SK-N-SH treated with all-trans-retinoic acid at 6 μM for 48 hours (cell line): ENCODE measurements around the gene MYO18A.

Experiments
- ATAC-seq: fragments of 200-7000 bp; cut with Tn5 transposase; 3 replicates; pipeline ENCODE4 v1.9.1; 2020; ENCODE audit warnings: mild to moderate bottlenecking, moderate library complexity
- ARNTL ChIP-seq: fragments of 450-650 bp; formaldehyde crosslinking; IDR thresholded peaks from 2 replicates; pipeline ENCODE4 v1.5.0; 2020; ENCODE audit warnings: low read depth, mild to moderate bottlenecking, moderate library complexity, borderline replicate concordance
- BACH2 ChIP-seq: fragments of 250-450 bp; sonication (Bioruptor Pico); IDR thresholded peaks from 2 replicates; pipeline ENCODE4 v1.9.0; 2021; ENCODE audit warnings: mild to moderate bottlenecking, borderline replicate concordance
- CREB5 ChIP-seq: fragments of 250-450 bp; sonication (Bioruptor Pico); IDR thresholded peaks from 2 replicates; pipeline ENCODE4 v1.5.1; 2020; ENCODE audit warnings: low read depth, mild to moderate bottlenecking, moderate library complexity
- CSDC2 ChIP-seq: fragments of 250-450 bp; sonication (Bioruptor Pico); IDR thresholded peaks from 2 replicates; pipeline ENCODE4 v1.5.0; 2020; ENCODE audit warnings: mild to moderate bottlenecking, moderate library complexity
- ESRRG ChIP-seq: fragments of 250-450 bp; sonication (Bioruptor Pico); IDR thresholded peaks from 2 replicates; pipeline ENCODE4 v1.6.1; 2021; ENCODE audit warnings: mild to moderate bottlenecking
- GLIS3 ChIP-seq: fragments of 250-450 bp; sonication (Bioruptor Pico); IDR thresholded peaks from 2 replicates; pipeline ENCODE4 v1.5.0; 2020; ENCODE audit warnings: mild to moderate bottlenecking, moderate library complexity
- ISL1 ChIP-seq: fragments of 250-450 bp; sonication (Bioruptor Pico); IDR thresholded peaks from 2 replicates; pipeline ENCODE4 v2.1.2; 2022; ENCODE audit warnings: mild to moderate bottlenecking, moderate library complexity
- OSR1 ChIP-seq: fragments of 250-450 bp; sonication (Bioruptor Pico); IDR thresholded peaks from 2 replicates; pipeline ENCODE4 v1.8.0; 2022; ENCODE audit warnings: moderate library complexity, mild to moderate bottlenecking, inconsistent platforms
- PATZ1 ChIP-seq: fragments of 250-450 bp; sonication (Bioruptor Pico); IDR thresholded peaks from 2 replicates; pipeline ENCODE4 v1.8.0; 2020; ENCODE audit warnings: mild to moderate bottlenecking, moderate library complexity, borderline replicate concordance
- POU6F1 ChIP-seq: fragments of 250-450 bp; sonication (Bioruptor Pico); IDR thresholded peaks from 2 replicates; pipeline ENCODE4 v1.8.0; 2021; ENCODE audit warnings: low read depth, mild to moderate bottlenecking, moderate library complexity, borderline replicate concordance
- PPARA ChIP-seq: fragments of 250-450 bp; sonication (Bioruptor Pico); IDR thresholded peaks from 2 replicates; pipeline ENCODE4 v1.5.0; 2020; ENCODE audit warnings: mild to moderate bottlenecking, borderline replicate concordance
- RARB ChIP-seq: fragments of 250-450 bp; sonication (Bioruptor Pico); IDR thresholded peaks from 2 replicates; pipeline ENCODE4 v1.8.0; 2021; ENCODE audit warnings: mild to moderate bottlenecking, moderate library complexity
- SNAI2 ChIP-seq: fragments of 250-450 bp; sonication (Bioruptor Pico); IDR thresholded peaks from 2 replicates; pipeline ENCODE4 v1.5.0; 2020; ENCODE audit warnings: mild to moderate bottlenecking, moderate library complexity
- TCF4 ChIP-seq: fragments of 250-450 bp; sonication (Bioruptor Pico); IDR thresholded peaks from 2 replicates; pipeline ENCODE4 v1.8.0; 2021; ENCODE audit warnings: mild to moderate bottlenecking, moderate library complexity, borderline replicate concordance
- TSHZ2 ChIP-seq: fragments of 250-450 bp; sonication (Bioruptor Pico); IDR thresholded peaks from 2 replicates; pipeline ENCODE4 v1.5.0; 2020; ENCODE audit warnings: mild to moderate bottlenecking, moderate library complexity
- ZC3H10 ChIP-seq: fragments of 250-450 bp; sonication (Bioruptor Pico); IDR thresholded peaks from 2 replicates; pipeline ENCODE4 v1.5.1; 2021; ENCODE audit warnings: mild to moderate bottlenecking, moderate library complexity
- ZFP3 ChIP-seq: fragments of 250-450 bp; sonication (Bioruptor Pico); IDR thresholded peaks from 2 replicates; pipeline ENCODE4 v1.5.0; 2020; ENCODE audit warnings: mild to moderate bottlenecking, moderate library complexity
- ZFP30 ChIP-seq: fragments of 450-650 bp; formaldehyde crosslinking; IDR thresholded peaks from 2 replicates; pipeline ENCODE4 v1.5.0; 2022; ENCODE audit warnings: mild to moderate bottlenecking, moderate library complexity
- ZNF565 ChIP-seq: fragments of 450-650 bp; formaldehyde crosslinking; conservative IDR thresholded peaks from 2 replicates; pipeline ENCODE4 v1.5.0; 2020; ENCODE audit warnings: low read depth, mild to moderate bottlenecking, moderate library complexity
- ZNF70 ChIP-seq: fragments of 450-650 bp; formaldehyde crosslinking; IDR thresholded peaks from 2 replicates; pipeline ENCODE4 v1.5.0; 2020; ENCODE audit warnings: mild to moderate bottlenecking, moderate library complexity

The MYO18A gene

GRCh38 chr17:29212094-29212631 is 32.0 kb upstream of the MYO18A start (continued):
- TF ChIP-seq ZNF565 (no peak), TCF4 (CRISPR knock-in tag) (no peak), ZFP3 (CRISPR knock-in tag) (no peak)

- TF ChIP-seq CSDC2 (CRISPR knock-in tag) (no peak), BACH2 (CRISPR knock-in tag) (no peak), PATZ1 (CRISPR knock-in tag) (no peak), ZNF70 (no peak), POU6F1 (CRISPR knock-in tag) (no peak), ZC3H10 (no peak)
- ATAC-seq: no peak
Measured at GRCh38 chr17:29210879-29211278, 30.7 kb upstream of the MYO18A start.

- TF ChIP-seq ISL1 (no peak), GLIS3 (no peak), ZFP3 (CRISPR knock-in tag) (no peak), OSR1 (CRISPR knock-in tag) (no peak), ARNTL (CRISPR knock-in tag) (no peak), ESRRG (CRISPR knock-in tag) (no peak), ZNF565 (no peak), CSDC2 (CRISPR knock-in tag) (no peak), ZFP30 (CRISPR knock-in tag) (no peak), TSHZ2 (CRISPR knock-in tag) (no peak), PATZ1 (CRISPR knock-in tag) (no peak), PPARA (CRISPR knock-in tag) (no peak), BACH2 (CRISPR knock-in tag) (no peak), RARB (CRISPR knock-in tag) (no peak)
- no peak for ATAC-seq
Measured at GRCh38 chr17:29209073-29209472, 28.9 kb upstream of the MYO18A start.

- no peak for ATAC-seq
Measured at GRCh38 chr17:29207975-29208374, 27.8 kb upstream of the MYO18A start.

More at GRCh38 chr17:29207975-29208374, 27.8 kb upstream of the MYO18A start:
- TF ChIP-seq ZNF565 (no peak), SNAI2 (CRISPR knock-in tag) (no peak), GLIS3 (no peak), TCF4 (CRISPR knock-in tag) (no peak), PPARA (CRISPR knock-in tag) (no peak), ESRRG (CRISPR knock-in tag) (no peak), CREB5 (CRISPR knock-in tag) (no peak)
- TF ChIP-seq, all 23 proteins: peak for 0
